ENCODE data around the gene GPC5. TPM values are rescaled to one million over a fixed set of nuclear protein-coding genes. Genes with fewer than 3 reads are reported as not detected.

GPC5 gene
- total and polyA plus RNA-seq, 2 of the 13 experiments (the other 11 are each of a cell fraction or from before 2014, with no cell fraction given): 0.02 to 0.07 TPM

- TF ChIP-seq DZIP1 (CRISPR knock-in tag; IDR thresholded peaks at IDR 0.05) (no peak), ZNF891 (CRISPR knock-in tag; IDR thresholded peaks at IDR 0.05) (no peak), PHF20 (CRISPR knock-in tag; IDR thresholded peaks at IDR 0.05) (no peak), ZFP36L1 (CRISPR knock-in tag; IDR thresholded peaks at IDR 0.05) (no peak), GMEB1 (CRISPR knock-in tag; IDR thresholded peaks at IDR 0.05; ENCODE audit: borderline replicate concordance) (no peak), ZNF296 (CRISPR knock-in tag; conservative IDR thresholded peaks at IDR 0.05) (no peak), MIER2 (CRISPR knock-in tag; IDR thresholded peaks at IDR 0.05) (no peak), KLF9 (CRISPR knock-in tag; IDR thresholded peaks at IDR 0.05; ENCODE audit: low read depth) (no peak), ZNF703 (CRISPR knock-in tag; IDR thresholded peaks at IDR 0.05; ENCODE audit: borderline replicate concordance) (no peak), DNMT3B (CRISPR knock-in tag; conservative IDR thresholded peaks at IDR 0.05) (no peak), ZFAT (CRISPR knock-in tag; conservative IDR thresholded peaks at IDR 0.05) (no peak), ZNF441 (CRISPR knock-in tag; IDR thresholded peaks at IDR 0.05; ENCODE audit: borderline replicate concordance) (no peak)
Measured at GRCh38 chr13:92429231-92429630, 1030.8 kb downstream of the GPC5 start (continued).

All from HepG2 (cell line).